ENCODE measurements around the gene SHC2. TPM values are rescaled to one million over a fixed set of nuclear protein-coding genes. Genes with fewer than 3 reads are reported as not detected.

The SHC2 gene
- total RNA-seq, 1 experiment from 2014 or later: 12.7 TPM

- no peak for DNase-seq (ENCODE audit: low spot score)
- in situ Hi-C loops (cut with HindIII; ENCODE audit: low sequenced_read_pairs): no loop called here
Measured at GRCh38 chr19:371501-372168, 89.2 kb downstream of the SHC2 start.

- in situ Hi-C loops (cut with HindIII; ENCODE audit: low sequenced_read_pairs): no loop called here
- DNase-seq (ENCODE audit: low spot score): no peak
Measured at GRCh38 chr19:370641-371330, 90.0 kb downstream of the SHC2 start.

- DNase-seq (ENCODE audit: low spot score): no peak
- in situ Hi-C loops (cut with HindIII; ENCODE audit: low sequenced_read_pairs): no loop called here
Measured at GRCh38 chr19:369876-370275, 91.0 kb downstream of the SHC2 start.

DNA sequence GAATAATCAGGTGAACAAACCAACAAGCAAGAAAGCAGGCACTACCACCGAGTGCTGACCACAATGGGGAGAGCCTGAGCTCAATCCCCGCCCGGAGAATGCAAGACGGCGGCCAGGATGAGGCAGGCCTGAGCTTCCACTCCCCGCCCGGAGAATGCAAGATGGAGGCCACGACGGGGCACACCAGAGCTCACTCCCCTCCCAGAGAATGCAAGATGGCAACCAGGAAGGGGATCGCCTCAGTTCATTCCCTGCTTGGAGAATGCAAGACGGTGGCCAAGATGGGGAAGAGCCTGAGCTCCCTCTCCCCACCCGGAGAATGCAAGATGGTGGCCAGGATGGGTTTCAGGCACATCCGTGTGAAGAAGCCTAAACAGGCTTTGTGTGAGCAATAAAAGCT, 91.6 kb downstream of the SHC2 start:
- in situ Hi-C loops (cut with HindIII; ENCODE audit: low sequenced_read_pairs): no loop called here
- no peak for DNase-seq (ENCODE audit: low spot score)

DNA sequence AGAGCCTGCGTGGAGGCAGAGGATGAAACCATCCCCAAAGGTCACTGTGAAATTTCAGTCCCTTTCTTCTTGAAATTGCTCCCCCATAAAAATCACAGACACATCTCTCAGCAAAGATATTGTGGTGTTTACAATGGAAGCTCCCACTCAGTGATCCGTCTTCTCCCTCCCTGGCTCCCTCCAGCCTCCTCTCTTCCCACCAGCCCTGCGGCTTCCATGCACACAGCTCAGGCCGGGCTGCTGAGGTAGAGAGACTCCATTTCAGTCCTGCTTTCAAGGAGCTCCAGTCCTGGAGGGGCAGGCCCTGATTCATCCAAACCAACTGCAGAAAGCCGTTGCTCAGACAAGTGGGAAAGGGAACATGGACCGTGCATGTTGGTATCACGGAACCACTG, 92.2 kb downstream of the SHC2 start:
- DNase-seq (ENCODE audit: low spot score): no peak
- in situ Hi-C loops (cut with HindIII; ENCODE audit: low sequenced_read_pairs): no loop called here

DNA sequence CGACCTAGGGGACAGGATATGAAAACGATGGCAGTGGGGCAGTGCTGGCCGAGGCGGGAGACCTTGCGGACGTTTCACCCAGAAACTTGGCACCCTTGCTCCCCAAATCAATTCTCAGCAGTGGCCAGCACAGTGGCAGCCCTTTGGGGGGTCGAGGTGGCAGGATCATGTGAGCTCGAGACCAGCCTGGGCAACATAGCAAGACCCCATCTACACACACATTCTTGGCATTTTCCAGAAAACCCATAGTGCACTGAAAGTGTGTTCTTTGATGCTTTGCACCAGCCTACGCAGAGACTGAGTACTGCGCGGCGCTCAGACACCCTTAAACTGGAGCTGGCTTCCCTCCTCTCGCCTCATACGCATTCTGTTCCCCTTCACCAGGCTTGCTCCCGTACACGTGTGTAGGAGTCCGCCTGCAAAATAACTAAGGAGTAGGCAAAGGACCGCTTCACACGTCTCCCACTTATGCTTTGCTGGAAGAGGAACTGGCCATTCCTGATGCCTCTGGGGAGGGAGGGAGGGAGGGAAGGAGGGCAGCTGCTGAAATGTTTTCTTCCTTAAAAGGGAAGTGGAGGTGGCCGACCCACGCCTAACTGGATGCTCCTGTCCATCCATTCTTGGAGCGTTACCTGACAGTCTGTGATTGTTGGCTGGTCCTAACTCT, 92.7 kb downstream of the SHC2 start:
- in situ Hi-C loops (cut with HindIII; ENCODE audit: low sequenced_read_pairs): no loop called here
- DNase-seq (ENCODE audit: low spot score): no peak

GRCh38 chr19:367561-367960, 93.3 kb downstream of the SHC2 start:
- in situ Hi-C loops (cut with HindIII; ENCODE audit: low sequenced_read_pairs): no loop called here
- no peak for DNase-seq (ENCODE audit: low spot score)

DNA sequence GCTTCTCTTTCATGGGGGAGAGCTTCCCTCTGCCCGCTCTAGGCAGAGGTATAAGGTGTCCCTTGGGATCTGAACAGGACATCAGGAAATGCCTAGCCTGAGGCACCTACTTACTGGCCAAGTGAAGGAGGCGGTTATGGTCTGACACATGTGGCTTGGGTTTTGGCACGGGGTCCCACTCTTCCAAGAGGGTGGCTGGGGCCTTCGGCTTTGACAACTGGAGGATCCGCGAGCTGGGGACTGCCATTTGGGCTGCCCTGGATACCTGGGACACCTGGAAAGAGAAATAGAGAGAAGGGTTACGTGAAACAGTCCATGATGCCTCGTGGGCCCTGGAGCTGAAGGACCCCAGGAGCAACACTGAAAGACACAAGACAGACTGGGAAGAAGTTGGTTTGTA, 93.9 kb downstream of the SHC2 start:
- in situ Hi-C loops (cut with HindIII; ENCODE audit: low sequenced_read_pairs): no loop called here

More for the DNA sequence above, 93.9 kb downstream of the SHC2 start:
- no peak for DNase-seq (ENCODE audit: low spot score)

Other genes with a start within 250 kb of the SHC2 start
- gene PLPP2, start 169.6 kb downstream of the SHC2 start, total RNA-seq (2014; rRNA removed; shearing (Covaris generic)): not detected in 2 replicates
- 19.2 and 82.6 TPM in 2 replicates for gene MIER2, start 116.2 kb downstream of the SHC2 start, total RNA-seq (2014; rRNA removed; shearing (Covaris generic))
- gene C2CD4C, start 51.9 kb downstream of the SHC2 start, total RNA-seq (2014; rRNA removed; shearing (Covaris generic)): 6.0 and 11.9 TPM in 2 replicates
- gene MADCAM1, start 35.5 kb upstream of the SHC2 start, total RNA-seq (2014; rRNA removed; shearing (Covaris generic)): 0.14 TPM in 1 of 2 replicates, not detected in the other
- gene TPGS1, start 46.5 kb upstream of the SHC2 start, total RNA-seq (2014; rRNA removed; shearing (Covaris generic)): 89.0 and 129 TPM in 2 replicates
- 178 and 208 TPM in 2 replicates for gene CDC34, start 70.7 kb upstream of the SHC2 start, total RNA-seq (2014; rRNA removed; shearing (Covaris generic))
- 0.17 and 0.74 TPM in 2 replicates for gene GZMM, start 83.0 kb upstream of the SHC2 start, total RNA-seq (2014; rRNA removed; shearing (Covaris generic))
- gene BSG, start 111.6 kb upstream of the SHC2 start, total RNA-seq (2014; rRNA removed; shearing (Covaris generic)): 618 and 674 TPM in 2 replicates
- gene HCN2, start 128.8 kb upstream of the SHC2 start, total RNA-seq (2014; rRNA removed; shearing (Covaris generic)): 6.0 and 6.7 TPM in 2 replicates
- 62.0 and 62.8 TPM in 2 replicates for gene POLRMT, start 172.5 kb upstream of the SHC2 start, total RNA-seq (2014; rRNA removed; shearing (Covaris generic))
- not detected in 2 replicates for gene FGF22, start 178.8 kb upstream of the SHC2 start, total RNA-seq (2014; rRNA removed; shearing (Covaris generic))
- gene RNF126, start 202.2 kb upstream of the SHC2 start, total RNA-seq (2014; rRNA removed; shearing (Covaris generic)): 44.5 and 48.7 TPM in 2 replicates
- 15.0 and 26.0 TPM in 2 replicates for gene FSTL3, start 215.4 kb upstream of the SHC2 start, total RNA-seq (2014; rRNA removed; shearing (Covaris generic))
- gene PRSS57, start 234.4 kb upstream of the SHC2 start, total RNA-seq (2014; rRNA removed; shearing (Covaris generic)): not detected in 2 replicates
- gene PALM, start 247.9 kb upstream of the SHC2 start, total RNA-seq (2014; rRNA removed; shearing (Covaris generic)): 30.0 and 49.6 TPM in 2 replicates